GM12865 (cell line): ENCODE data around the gene NFIX.

Experiments
- DNase-seq: peaks from one replicate; pipeline ENCODE4 v3.0.0; 2010; ENCODE audit warnings: low read depth
- H3K4me3 ChIP-seq: 2 replicates; pipeline ENCODE4 v1.5.1; 2011; ENCODE audit warnings: mild to moderate bottlenecking, low read depth, low read length, control low read depth
- TF ChIP-seq, protein P1 (sequence below): IDR thresholded peaks from 2 replicates; pipeline ENCODE4 v1.5.1; 2011; ENCODE audit warnings: low read length, control low read depth, low read depth, inconsistent platforms; ENCODE audit not compliant: insufficient read depth; ENCODE audit errors: missing control alignments

Gene NFIX

GRCh38 chr19:13014921-13015280, 19.6 kb downstream of the NFIX start:
- no peak for DNase-seq
- TF ChIP-seq, protein P1, sequence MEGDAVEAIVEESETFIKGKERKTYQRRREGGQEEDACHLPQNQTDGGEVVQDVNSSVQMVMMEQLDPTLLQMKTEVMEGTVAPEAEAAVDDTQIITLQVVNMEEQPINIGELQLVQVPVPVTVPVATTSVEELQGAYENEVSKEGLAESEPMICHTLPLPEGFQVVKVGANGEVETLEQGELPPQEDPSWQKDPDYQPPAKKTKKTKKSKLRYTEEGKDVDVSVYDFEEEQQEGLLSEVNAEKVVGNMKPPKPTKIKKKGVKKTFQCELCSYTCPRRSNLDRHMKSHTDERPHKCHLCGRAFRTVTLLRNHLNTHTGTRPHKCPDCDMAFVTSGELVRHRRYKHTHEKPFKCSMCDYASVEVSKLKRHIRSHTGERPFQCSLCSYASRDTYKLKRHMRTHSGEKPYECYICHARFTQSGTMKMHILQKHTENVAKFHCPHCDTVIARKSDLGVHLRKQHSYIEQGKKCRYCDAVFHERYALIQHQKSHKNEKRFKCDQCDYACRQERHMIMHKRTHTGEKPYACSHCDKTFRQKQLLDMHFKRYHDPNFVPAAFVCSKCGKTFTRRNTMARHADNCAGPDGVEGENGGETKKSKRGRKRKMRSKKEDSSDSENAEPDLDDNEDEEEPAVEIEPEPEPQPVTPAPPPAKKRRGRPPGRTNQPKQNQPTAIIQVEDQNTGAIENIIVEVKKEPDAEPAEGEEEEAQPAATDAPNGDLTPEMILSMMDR, result no peak
- H3K4me3 ChIP-seq, result no peak overlapping the region

DNA sequence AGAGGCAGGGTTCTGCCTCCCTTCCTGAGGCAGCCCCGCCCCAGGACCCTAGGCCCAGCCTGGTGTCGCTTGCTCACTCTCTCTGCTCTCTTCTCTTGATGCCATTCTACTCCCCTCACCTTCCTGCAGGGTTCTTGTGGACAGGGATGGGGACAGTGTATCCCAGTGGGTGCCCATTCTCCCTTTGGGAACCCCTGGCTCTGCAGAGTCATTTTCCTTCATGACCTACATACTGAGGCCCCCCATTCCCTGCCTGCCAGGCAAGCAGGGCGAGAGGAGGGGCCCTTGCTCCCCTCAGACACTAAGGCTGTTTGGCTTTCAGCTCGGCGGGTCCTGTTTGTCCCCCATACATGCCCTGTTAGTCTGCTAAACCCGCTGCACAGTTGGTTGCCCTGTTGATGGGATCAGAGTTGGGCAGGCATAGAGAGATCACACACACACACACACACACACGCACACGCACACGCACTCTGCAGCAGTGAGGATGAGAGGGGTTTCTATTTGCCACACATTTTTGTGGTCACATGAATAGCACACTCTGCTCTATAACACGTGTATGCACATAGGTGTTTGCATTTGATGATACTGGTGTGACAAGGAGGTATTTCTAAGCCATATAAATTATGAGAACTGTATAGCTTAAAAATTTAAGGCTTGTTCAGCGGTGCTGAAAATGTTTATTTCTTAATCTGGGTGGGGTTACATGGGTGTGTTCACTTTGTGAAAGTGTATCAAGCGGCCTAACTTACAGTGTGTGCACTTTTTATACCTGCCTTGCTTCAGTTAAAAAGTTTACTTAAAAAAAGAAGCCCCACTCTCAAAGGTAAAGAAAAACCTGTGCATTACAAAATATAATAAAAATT, 20.3 kb downstream of the NFIX start:
- TF ChIP-seq, protein P1, result no peak
- DNase-seq, result no peak
- no peak overlapping the region for H3K4me3 ChIP-seq

DNA sequence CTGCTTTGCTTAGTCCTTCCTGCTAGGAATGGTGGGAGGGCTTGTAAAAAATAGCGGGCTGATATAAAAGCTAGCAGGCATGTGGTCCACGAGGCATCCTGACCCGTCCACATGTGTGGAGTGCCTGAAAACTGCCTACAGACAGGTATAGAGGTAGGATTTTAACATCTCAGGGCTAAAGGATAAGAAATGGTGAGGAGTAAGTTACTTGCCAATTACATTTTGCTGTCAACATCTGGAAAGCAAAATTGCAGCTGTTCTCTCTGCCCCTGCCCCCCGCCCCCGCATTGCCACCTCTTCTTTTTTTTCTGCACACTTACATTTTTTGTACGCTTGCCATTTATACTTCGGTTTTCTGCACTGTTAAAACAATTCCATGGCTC, 21.0 kb downstream of the NFIX start:
- no peak for DNase-seq
- no peak overlapping the region for H3K4me3 ChIP-seq
- TF ChIP-seq, protein P1, result no peak

DNA sequence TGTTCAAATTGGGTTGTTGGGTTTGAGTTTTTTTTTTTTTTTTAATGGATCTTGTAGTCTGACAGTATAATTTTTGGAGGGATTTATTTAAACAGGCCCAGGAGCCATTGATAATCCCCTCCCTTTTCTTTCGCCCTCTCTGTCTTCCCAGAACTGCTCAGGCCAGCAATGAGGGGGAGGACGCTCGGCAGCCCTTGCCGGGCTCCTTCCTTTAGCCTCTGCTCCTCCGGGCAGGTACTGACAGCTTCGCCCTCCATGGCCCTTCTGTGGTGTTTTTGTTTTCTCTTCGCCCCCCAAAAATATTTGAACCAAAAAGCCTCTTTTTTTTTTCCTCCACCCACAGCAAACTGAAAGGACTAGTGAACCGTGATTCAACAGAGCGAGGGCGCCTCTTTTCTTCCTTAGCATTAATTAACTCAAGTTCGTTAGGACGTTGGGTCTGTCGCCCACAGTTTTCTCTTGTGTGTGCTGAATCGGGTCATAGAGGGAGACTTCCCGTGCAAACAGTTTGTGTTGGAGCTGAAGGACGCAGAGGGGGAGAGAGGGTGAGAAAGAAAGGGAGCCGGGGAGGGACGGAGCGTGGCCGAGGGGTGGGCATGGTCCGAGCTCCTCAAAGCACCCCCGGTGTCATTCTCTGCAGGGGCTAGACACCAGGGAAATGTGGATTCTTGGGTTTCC, 21.5 kb downstream of the NFIX start:
- H3K4me3 ChIP-seq, result no peak overlapping the region
- TF ChIP-seq, protein P1, result no peak
- no peak for DNase-seq

GRCh38 chr19:13017306-13018034, 22.2 kb downstream of the NFIX start:
- H3K4me3 ChIP-seq, result no peak overlapping the region
- TF ChIP-seq, protein P1, result no peak
- no peak for DNase-seq

GRCh38 chr19:13018035-13018914, 23.0 kb downstream of the NFIX start:
- no peak for DNase-seq
- TF ChIP-seq, protein P1, result no peak
- no peak overlapping the region for H3K4me3 ChIP-seq
